GM04504 (cell line): ENCODE results near the gene NKAIN1.
"Not testable (repeated sequence)": the region's sequence is repeated elsewhere in the genome, so short reads cannot be mapped to it uniquely, and the experiment has no call there.

Experiments
- DNase-seq: peaks from one replicate; pipeline ENCODE4 v3.0.0-alpha.2; 2012; ENCODE audit warnings: low read depth

NKAIN1 gene

GRCh38 chr1:31152181-31152795 lies 87.4 kb downstream of the NKAIN1 start:
- DNase-seq = peak; percentile 69

GRCh38 chr1:31151402-31151801 lies 88.3 kb downstream of the NKAIN1 start:
- DNase-seq = no peak

- DNase-seq = no peak
Observed at GRCh38 chr1:31148409-31148808, 91.3 kb downstream of the NKAIN1 start.

- no peak for DNase-seq
Observed at GRCh38 chr1:31145648-31146047, 94.0 kb downstream of the NKAIN1 start.

GRCh38 chr1:31144442-31144841 lies 95.2 kb downstream of the NKAIN1 start:
- no peak for DNase-seq

GRCh38 chr1:31143455-31143854 lies 96.2 kb downstream of the NKAIN1 start:
- no peak for DNase-seq

- no peak for DNase-seq
Observed at GRCh38 chr1:31142406-31142805, 97.3 kb downstream of the NKAIN1 start.

GRCh38 chr1:31140299-31140698 lies 99.4 kb downstream of the NKAIN1 start:
- no peak for DNase-seq

- DNase-seq = not testable (repeated sequence)
Observed at GRCh38 chr1:31138797-31139521, 100.7 kb downstream of the NKAIN1 start.

- not testable (repeated sequence) for DNase-seq
Observed at GRCh38 chr1:31137873-31138272, 101.8 kb downstream of the NKAIN1 start.

- DNase-seq = no peak
Observed at GRCh38 chr1:31135973-31136600, 103.6 kb downstream of the NKAIN1 start.

GRCh38 chr1:31133368-31133767 lies 106.3 kb downstream of the NKAIN1 start:
- DNase-seq = no peak
